OCI-M2 (cell line): ENCODE data around the gene UROC1.

Experiments used
- DNase-seq: peaks from one replicate; lab custom pipeline; 2025; ENCODE audit not compliant: unreplicated experiment; lab: John Stamatoyannopoulos, UW

Gene UROC1

GRCh38 chr3:126517986-126518778 lies 609 bp upstream of the UROC1 start:
- DNase-seq = no peak

- DNase-seq = no peak
Observed at GRCh38 chr3:126516936-126517290, 660 bp downstream of the UROC1 start.

- no peak for DNase-seq
Observed at GRCh38 chr3:126516152-126516935, 1.2 kb downstream of the UROC1 start.

GRCh38 chr3:126515066-126515706 lies 2.4 kb downstream of the UROC1 start:
- no peak for DNase-seq

GRCh38 chr3:126514161-126514560 lies 3.4 kb downstream of the UROC1 start:
- DNase-seq = no peak

- no peak for DNase-seq
Observed at GRCh38 chr3:126512916-126513650, 4.5 kb downstream of the UROC1 start.

GRCh38 chr3:126512026-126512425 lies 5.5 kb downstream of the UROC1 start:
- no peak for DNase-seq

- DNase-seq = no peak
Observed at GRCh38 chr3:126511291-126511690, 6.3 kb downstream of the UROC1 start.

GRCh38 chr3:126510308-126510910 lies 7.2 kb downstream of the UROC1 start:
- DNase-seq = no peak

- no peak for DNase-seq
Observed at GRCh38 chr3:126509597-126510307, 7.8 kb downstream of the UROC1 start.

GRCh38 chr3:126508564-126508964 lies 9.0 kb downstream of the UROC1 start:
- no peak for DNase-seq

GRCh38 chr3:126507886-126508285 lies 9.7 kb downstream of the UROC1 start:
- DNase-seq = no peak

GRCh38 chr3:126503701-126504100 lies 13.9 kb downstream of the UROC1 start:
- no peak for DNase-seq

GRCh38 chr3:126502656-126503055 lies 14.9 kb downstream of the UROC1 start:
- no peak for DNase-seq

- no peak for DNase-seq
Observed at GRCh38 chr3:126501736-126502135, 15.8 kb downstream of the UROC1 start.

GRCh38 chr3:126501054-126501453 lies 16.5 kb downstream of the UROC1 start:
- no peak for DNase-seq

GRCh38 chr3:126500016-126500415 lies 17.6 kb downstream of the UROC1 start:
- DNase-seq = no peak

GRCh38 chr3:126499401-126499800 lies 18.2 kb downstream of the UROC1 start:
- no peak for DNase-seq

- DNase-seq = no peak
Observed at GRCh38 chr3:126498929-126499328, 18.6 kb downstream of the UROC1 start.

- DNase-seq = no peak
Observed at GRCh38 chr3:126498461-126498860, 19.1 kb downstream of the UROC1 start.
